Measurements from ENCODE around the gene ZNF518B. TPM values are rescaled to one million over a fixed set of nuclear protein-coding genes. Genes with fewer than 3 reads are reported as not detected.

ZNF518B gene, protein sequence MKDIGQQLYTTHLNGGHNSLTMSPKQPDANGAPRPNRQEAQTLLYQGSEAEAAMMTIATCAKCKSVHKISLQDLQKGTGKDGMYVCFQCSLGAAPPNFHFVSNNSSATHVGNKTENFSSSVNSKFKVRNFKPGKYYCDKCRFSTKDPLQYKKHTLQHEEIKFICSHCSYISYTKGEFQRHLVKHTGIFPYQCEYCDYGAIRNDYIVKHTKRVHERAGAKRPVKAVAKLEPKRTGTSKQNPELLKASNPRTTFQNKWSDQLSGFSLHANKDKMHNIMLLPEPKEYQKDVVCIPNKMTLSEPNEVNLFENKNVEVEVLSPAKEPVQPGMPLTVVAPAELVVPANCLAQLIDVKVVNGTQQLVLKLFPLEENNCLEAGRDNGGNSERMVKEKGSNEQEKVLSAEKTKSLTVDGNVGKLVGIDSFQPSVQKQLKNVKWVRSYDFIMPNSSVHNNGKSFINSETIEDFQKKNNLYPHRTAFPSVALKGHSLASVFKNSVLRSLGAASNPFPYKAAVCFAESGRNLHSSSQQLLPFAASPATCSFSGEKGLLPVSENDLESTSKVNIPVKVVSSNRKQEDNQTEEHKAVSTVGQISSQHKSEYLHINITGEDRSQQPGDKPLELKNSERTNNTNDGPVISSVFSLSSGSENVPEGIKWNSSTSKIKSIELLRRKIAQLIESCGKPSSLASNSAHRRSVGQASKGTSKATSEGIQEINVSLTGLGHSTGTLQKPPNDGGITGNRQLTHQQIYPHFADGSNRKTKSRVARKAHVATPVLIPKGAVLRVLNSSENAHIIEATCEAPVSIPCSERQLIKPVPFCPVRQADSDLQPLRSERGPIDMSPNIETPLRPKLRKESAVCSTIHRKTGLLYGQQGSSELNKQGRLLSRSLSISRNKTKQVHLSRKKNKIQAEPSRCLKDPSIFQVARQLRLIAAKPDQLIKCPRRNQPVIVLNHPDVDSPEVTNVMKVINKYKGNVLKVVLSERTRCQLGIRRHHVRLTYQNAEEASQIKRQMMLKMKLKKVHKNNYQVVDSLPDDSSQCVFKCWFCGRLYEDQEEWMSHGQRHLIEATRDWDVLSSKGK
- total RNA-seq (2022) (1.5 and 3.1 TPM in 2 replicates), Bru-seq, nascent RNA (percentile 46 among the genes with signal in this experiment), BruChase-seq, experiment 1, labeled RNA remaining after a 6-hour chase (percentile 50 among the genes with signal in this experiment), BruChase-seq, experiment 2, labeled RNA remaining after a 2-hour chase (percentile 59 among the genes with signal in this experiment)
- long read RNA-seq, full-length matches to known transcripts: 1 of 1 reads
- long read RNA-seq, partial matches to known transcripts: 0 of 1 reads
- long read RNA-seq, other reads (novel, unspliced or antisense): 0 of 1 reads

GRCh38 chr4:10457255-10457801 is at the start of gene ZNF518B:
TSS of gene ZNF518B (minus strand) at chr4:10457426. CDS start at chr4:10446328, 11,098 bp downstream.
- Mint-ChIP-seq H3K4me1 (ENCODE audit: insufficient read depth, unreplicated experiment) (no peaks in the 10 kb centered on the region), H3K36me3 (ENCODE audit: insufficient read depth, unreplicated experiment) (no peaks in the 10 kb centered on the region), H3K9me3 (ENCODE audit: unreplicated experiment) (peaks cover 7% of the 10 kb centered on the region), H3K4me3 (ENCODE audit: unreplicated experiment) (peak within 1 kb of the TSS; percentile 51), H3K27ac (ENCODE audit: low read depth, unreplicated experiment) (no peak within 1 kb of the TSS), H3K27me3 (ENCODE audit: insufficient read depth, unreplicated experiment) (no peaks in the 10 kb centered on the region)
- intact Hi-C loops (cut with micrococcal nuclease): no loop called here
- no peak for DNase-seq (ENCODE audit: unreplicated experiment)
- TF ChIP-seq, protein P1, sequence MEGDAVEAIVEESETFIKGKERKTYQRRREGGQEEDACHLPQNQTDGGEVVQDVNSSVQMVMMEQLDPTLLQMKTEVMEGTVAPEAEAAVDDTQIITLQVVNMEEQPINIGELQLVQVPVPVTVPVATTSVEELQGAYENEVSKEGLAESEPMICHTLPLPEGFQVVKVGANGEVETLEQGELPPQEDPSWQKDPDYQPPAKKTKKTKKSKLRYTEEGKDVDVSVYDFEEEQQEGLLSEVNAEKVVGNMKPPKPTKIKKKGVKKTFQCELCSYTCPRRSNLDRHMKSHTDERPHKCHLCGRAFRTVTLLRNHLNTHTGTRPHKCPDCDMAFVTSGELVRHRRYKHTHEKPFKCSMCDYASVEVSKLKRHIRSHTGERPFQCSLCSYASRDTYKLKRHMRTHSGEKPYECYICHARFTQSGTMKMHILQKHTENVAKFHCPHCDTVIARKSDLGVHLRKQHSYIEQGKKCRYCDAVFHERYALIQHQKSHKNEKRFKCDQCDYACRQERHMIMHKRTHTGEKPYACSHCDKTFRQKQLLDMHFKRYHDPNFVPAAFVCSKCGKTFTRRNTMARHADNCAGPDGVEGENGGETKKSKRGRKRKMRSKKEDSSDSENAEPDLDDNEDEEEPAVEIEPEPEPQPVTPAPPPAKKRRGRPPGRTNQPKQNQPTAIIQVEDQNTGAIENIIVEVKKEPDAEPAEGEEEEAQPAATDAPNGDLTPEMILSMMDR (IDR thresholded peaks at IDR 0.05; ENCODE audit: unreplicated experiment): no peak
- ChIA-PET POLR2A (no interaction called here), CTCF (interaction anchor here (0.8 to 1.3 kb wide), 3 partner anchors 13 to 72 kb away, joined by 3 read pairs; no protein-coding TSS in a partner anchor)
- BruUV-seq (replicated peaks): no TSS peak

- ChIA-PET POLR2A (no interaction called here), CTCF (no interaction called here)
- H3K27ac Mint-ChIP-seq (ENCODE audit: low read depth, unreplicated experiment): no peak overlapping the region
- H3K9me3 Mint-ChIP-seq (ENCODE audit: unreplicated experiment): peaks cover 11% of the 10 kb centered on the region
- no peak overlapping the region for H3K4me3 Mint-ChIP-seq (ENCODE audit: unreplicated experiment)
- peaks cover 5% of the 10 kb centered on the region for H3K36me3 Mint-ChIP-seq (ENCODE audit: insufficient read depth, unreplicated experiment)
- no TSS peak for BruUV-seq (replicated peaks)
- no peaks in the 10 kb centered on the region for H3K27me3 Mint-ChIP-seq (ENCODE audit: insufficient read depth, unreplicated experiment)
- no peak for DNase-seq (ENCODE audit: unreplicated experiment)
- H3K4me1 Mint-ChIP-seq (ENCODE audit: insufficient read depth, unreplicated experiment): no peaks in the 10 kb centered on the region
- intact Hi-C loops (cut with micrococcal nuclease): no loop called here
- TF ChIP-seq, protein P1 (IDR thresholded peaks at IDR 0.05; ENCODE audit: unreplicated experiment): no peak
Measured at GRCh38 chr4:10506077-10506476, 48.9 kb upstream of the ZNF518B start.

- Mint-ChIP-seq H3K4me1 (ENCODE audit: insufficient read depth, unreplicated experiment) (no peaks in the 10 kb centered on the region), H3K27ac (ENCODE audit: low read depth, unreplicated experiment) (no peak overlapping the region), H3K27me3 (ENCODE audit: insufficient read depth, unreplicated experiment) (no peaks in the 10 kb centered on the region), H3K36me3 (ENCODE audit: insufficient read depth, unreplicated experiment) (peaks cover under 1% of the 10 kb centered on the region), H3K4me3 (ENCODE audit: unreplicated experiment) (no peak overlapping the region), H3K9me3 (ENCODE audit: unreplicated experiment) (peaks cover 10% of the 10 kb centered on the region)
- ChIA-PET CTCF (interaction anchor here (0.7 kb wide), 1 partner anchor 16 kb away, joined by 3 read pairs; no protein-coding TSS in a partner anchor), POLR2A (no interaction called here)
- no peak for DNase-seq (ENCODE audit: unreplicated experiment)
- TF ChIP-seq, protein P1 (IDR thresholded peaks at IDR 0.05; ENCODE audit: unreplicated experiment): no peak
- intact Hi-C loops (cut with micrococcal nuclease): no loop called here
- no TSS peak for BruUV-seq (replicated peaks)
Measured at GRCh38 chr4:10504570-10505179, 47.4 kb upstream of the ZNF518B start.
